ENCODE results near the gene PAMR1.

GRCh38 chr11:35515224-35515623, 10.2 kb downstream of the PAMR1 start:
- TF ChIP-seq POLR2A (IDR thresholded peaks at IDR 0.05; ENCODE audit: low read length) (no peak), GATA1 (IDR thresholded peaks at IDR 0.05; ENCODE audit: low read depth, low read length) (no peak)

All from erythroblast (primary cell).